B cell (primary cell): ENCODE measurements around the gene LRRN2. TPM values are rescaled to one million over a fixed set of nuclear protein-coding genes. Genes with fewer than 3 reads are reported as not detected.

ENCODE experiments used
- ATAC-seq: fragments of 200-7000 bp; cut with Tn5 transposase; one replicate; pipeline ENCODE4 v1.10.0; 2021; ENCODE audit warnings: low read depth, mild to moderate bottlenecking, moderate number of reproducible peaks, moderate library complexity
- CTCF ChIA-PET: fragments of 350-600 bp; sonication (Branson Sonifier 250); formaldehyde crosslinking; loops from one replicate; lab custom pipeline; 2021; ENCODE audit warnings: antibody characterized with exemption, inconsistent platforms; lab: Charles Lee
- POLR2A ChIA-PET: fragments of 350-600 bp; sonication (Branson Sonifier 250); formaldehyde crosslinking; loops from one replicate; lab custom pipeline; 2021; ENCODE audit warnings: antibody characterized with exemption; lab: Charles Lee
- DNase-seq: peaks from one replicate; pipeline ENCODE4 v3.0.0; 2013
- H2AFZ ChIP-seq: 2 replicates; pipeline ENCODE4 v1.6.1; 2012; ENCODE audit warnings: mild to moderate bottlenecking, low read depth, low read length; ENCODE audit not compliant: insufficient read depth, poor library complexity, severe bottlenecking
- H3K27ac ChIP-seq, 2 donors: 1 replicate in 1 of 2; 2 replicates in 1 of 2; pipeline ENCODE4 v1.5.1; 2012 to 2013; ENCODE audit warnings: low read length in 2 of 2, mild to moderate bottlenecking in 2 of 2, moderate library complexity in 1 of 2
- H3K27me3 ChIP-seq, 4 experiments: fragments of 200-600 bp in 1 of 4; sonication (generic) in 1 of 4; replicated peaks in 1 of 4; 1 replicate in 2 of 4; 2 replicates in 2 of 4; pipeline versions ENCODE4 v1.6.1 to v1.7.0; 2013 to 2016; ENCODE audit warnings: low read length in 3 of 4, mild to moderate bottlenecking in 2 of 4, mixed read lengths in 1 of 4, moderate library complexity in 1 of 4; ENCODE audit not compliant: insufficient read depth in 4 of 4, control insufficient read depth in 3 of 4; ENCODE audit errors: control extremely low read depth in 1 of 4
- H3K36me3 ChIP-seq, 2 experiments: replicated peaks in 1 of 2; 1 replicate in 1 of 2; 2 replicates in 1 of 2; pipeline versions ENCODE4 v1.6.1 to v1.7.1; 2013; ENCODE audit warnings: low read length in 1 of 2; ENCODE audit not compliant: insufficient read depth in 2 of 2, control insufficient read depth in 1 of 2; ENCODE audit errors: control extremely low read depth in 1 of 2, extremely low read depth in 1 of 2
- H3K4me1 ChIP-seq, 2 donors: fragments of 200-600 bp in 1 of 2; sonication (generic) in 1 of 2; 1 replicate in 1 of 2; 2 replicates in 1 of 2; pipeline versions ENCODE4 v1.5.1 to v1.6.1; 2013 to 2017; ENCODE audit warnings: low read length in 2 of 2; ENCODE audit not compliant: control insufficient read depth in 2 of 2, insufficient read depth in 2 of 2
- H3K4me2 ChIP-seq: replicated peaks from 2 replicates; pipeline ENCODE3; 2012; ENCODE audit warnings: mild to moderate bottlenecking, low read depth, low read length; ENCODE audit not compliant: poor library complexity, severe bottlenecking
- H3K4me3 ChIP-seq, 5 experiments: fragments of 200-600 bp in 1 of 5; sonication (generic) in 1 of 5; 1 replicate in 3 of 5; 2 replicates in 2 of 5; pipeline versions ENCODE4 v1.5.1 to v1.7.0; 2011 to 2016; ENCODE audit warnings: low read length in 4 of 5, mild to moderate bottlenecking in 4 of 5, low read depth in 2 of 5, control low read depth in 1 of 5, moderate library complexity in 1 of 5; ENCODE audit not compliant: insufficient read depth in 1 of 5; ENCODE audit errors: control extremely low read depth in 1 of 5, extremely low read depth in 1 of 5
- H3K79me2 ChIP-seq: fragments of 200-600 bp; sonication (generic); one replicate; pipeline ENCODE4 v1.6.0; 2016; ENCODE audit warnings: low read length; ENCODE audit not compliant: control insufficient read depth, insufficient read depth
- H3K9ac ChIP-seq: fragments of 200-600 bp; sonication (generic); 2 replicates; pipeline ENCODE4 v1.6.1; 2017; ENCODE audit warnings: mild to moderate bottlenecking, low read length, moderate library complexity
- H3K9me3 ChIP-seq, 3 donors: one replicate each; pipeline versions ENCODE4 v1.6.1 to v1.7.1; 2013; ENCODE audit warnings: low read length in 2 of 3; ENCODE audit not compliant: control insufficient read depth in 2 of 3, insufficient read depth in 1 of 3; ENCODE audit errors: control extremely low read depth in 1 of 3
- H4K20me1 ChIP-seq: 2 replicates; pipeline ENCODE4 v1.6.0; 2012; ENCODE audit warnings: mild to moderate bottlenecking, low read length; ENCODE audit not compliant: insufficient read depth, control insufficient read depth, poor library complexity, severe bottlenecking
- H3K27ac Mint-ChIP-seq: one replicate; pipeline ENCODE4 v1.8.0; 2021; ENCODE audit warnings: mixed read lengths
- H3K27me3 Mint-ChIP-seq: one replicate; pipeline ENCODE4 v1.8.0; 2021; ENCODE audit warnings: mixed read lengths
- H3K4me1 Mint-ChIP-seq: one replicate; pipeline ENCODE4 v1.8.0; 2021; ENCODE audit warnings: mixed read lengths
- H3K4me3 Mint-ChIP-seq: one replicate; pipeline ENCODE4 v1.8.0; 2021; ENCODE audit warnings: mixed read lengths
- H3K9me3 Mint-ChIP-seq: one replicate; pipeline ENCODE4 v1.8.0; 2022; ENCODE audit warnings: mixed read lengths; ENCODE audit not compliant: insufficient read depth
- EZH2 ChIP-seq: IDR thresholded peaks from 2 replicates; pipeline ENCODE4 v1.6.1; 2012; ENCODE audit warnings: borderline replicate concordance, low read depth, mild to moderate bottlenecking, moderate library complexity, low read length; ENCODE audit not compliant: insufficient read depth, poor library complexity, severe bottlenecking
- WGBS: methylation state at CpG from one replicate; pipeline ENCODE4 v1.1.5; 2013; ENCODE audit warnings: missing lambda C conversion rate; ENCODE audit not compliant: insufficient coverage; 5-methylcytosine and 5-hydroxymethylcytosine counted together
- intact Hi-C: fragments of 100-400 bp; cut with micrococcal nuclease; formaldehyde crosslinking; loops from one replicate; pipeline ENCODE4 v1.10.0; 2022
- polyA minus RNA-seq: library from RNA; depleted of rRNA, polyadenylated mRNA; stranded (reverse); fragments of >200 nt; gene quantifications from 2 replicates; pipeline ENCODE4 v1.2.3, GENCODE V29; 2012
- polyA plus RNA-seq: library from polyadenylated mRNA; depleted of rRNA; stranded (reverse); fragments of >200 nt; gene quantifications from 2 replicates; pipeline ENCODE4 v1.2.3, GENCODE V29; 2012
- total RNA-seq, 2 donors: library from RNA; stranded (reverse); fragments of 120-200 nt in 1 of 2; gene quantifications; 1 replicate in 1 of 2; 2 replicates in 1 of 2; pipeline versions ENCODE4 v1.2.3 to v1.2.4, GENCODE V29; 2013 to 2022
- TF ChIP-seq, protein P1 (sequence below): fragments of 200-600 bp; IDR thresholded peaks from one replicate; pipeline ENCODE4 v1.8.0; 2022; ENCODE audit warnings: antibody characterized with exemption, mild to moderate bottlenecking

The LRRN2 gene
- not detected in 2 replicates for total RNA-seq
- 0.07 TPM for total RNA-seq (2013)
- polyA plus RNA-seq, result not detected in 2 replicates
- polyA minus RNA-seq, result 0.07 and 0.26 TPM in 2 replicates

DNA sequence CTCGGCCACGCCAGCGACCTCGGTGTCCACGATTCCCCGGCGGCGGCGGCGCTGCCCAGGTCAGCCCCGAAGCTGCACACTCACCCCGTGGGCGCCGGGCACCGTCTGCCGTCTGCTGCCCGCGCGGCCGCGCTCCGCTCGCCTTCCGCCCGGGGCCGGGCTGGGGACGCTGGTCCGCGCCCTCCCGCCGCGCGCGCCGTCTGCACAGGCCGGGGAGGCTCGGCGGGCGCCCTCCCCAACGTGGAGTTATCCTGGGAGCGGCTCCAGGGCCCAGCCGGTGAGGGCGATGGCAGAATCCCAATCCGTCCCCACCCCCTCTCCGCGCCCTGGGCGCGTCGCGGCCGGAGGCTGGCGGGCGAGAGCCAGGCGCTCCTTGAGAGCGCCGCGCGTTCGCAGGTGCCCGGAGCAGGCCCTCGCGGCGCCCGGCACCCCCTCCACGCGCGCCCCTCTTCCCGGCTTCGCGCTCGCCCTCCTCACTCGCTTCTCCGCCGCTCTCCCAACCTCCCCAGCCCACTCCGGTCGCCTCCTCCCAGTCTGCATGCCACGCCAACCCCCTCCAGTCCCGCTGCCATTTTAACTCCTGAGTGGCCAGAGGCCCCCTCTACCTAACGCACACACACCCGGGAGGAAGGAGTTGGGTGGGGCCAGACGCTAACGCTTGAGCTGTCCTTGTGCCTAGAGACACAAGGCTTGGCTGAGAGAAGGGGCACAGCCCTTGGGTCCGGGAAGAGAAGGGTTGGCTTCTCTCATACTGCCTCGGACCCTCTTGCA lies at the start of gene LRRN2:
Gene LRRN2 (minus strand): TSS at position 503 of the 771 bp plus-strand sequence. CDS start 65,746 bp downstream, outside the sequence.
- ChIA-PET POLR2A (no interaction called here), CTCF (no interaction called here)
- Mint-ChIP-seq H3K4me1 (peaks cover 14% of the 10 kb centered on the region), H3K9me3 (no peaks in the 10 kb centered on the region), H3K27ac (no peak within 1 kb of the TSS), H3K27me3 (peaks cover 47% of the 10 kb centered on the region), H3K4me3 (peak within 1 kb of the TSS; percentile 74)
- 3% methylated on average over 77 of the region's 84 CpGs for WGBS
- H3K4me3 ChIP-seq, result peak within 1 kb of the TSS in 2 of 5 experiments; percentile 15 to 33
- H3K9ac ChIP-seq, result peak within 1 kb of the TSS; percentile 23
- H3K27ac ChIP-seq, result no peak within 1 kb of the TSS
- H3K27me3 ChIP-seq, result peaks cover 0 to 50% (median 18%) of the 10 kb centered on the region in 4 experiments
- no peaks in the 10 kb centered on the region for H3K79me2 ChIP-seq
- H2AFZ ChIP-seq, result peak within 1 kb of the TSS; percentile 16
- no peak for TF ChIP-seq EZH2
- TF ChIP-seq, protein P1, sequence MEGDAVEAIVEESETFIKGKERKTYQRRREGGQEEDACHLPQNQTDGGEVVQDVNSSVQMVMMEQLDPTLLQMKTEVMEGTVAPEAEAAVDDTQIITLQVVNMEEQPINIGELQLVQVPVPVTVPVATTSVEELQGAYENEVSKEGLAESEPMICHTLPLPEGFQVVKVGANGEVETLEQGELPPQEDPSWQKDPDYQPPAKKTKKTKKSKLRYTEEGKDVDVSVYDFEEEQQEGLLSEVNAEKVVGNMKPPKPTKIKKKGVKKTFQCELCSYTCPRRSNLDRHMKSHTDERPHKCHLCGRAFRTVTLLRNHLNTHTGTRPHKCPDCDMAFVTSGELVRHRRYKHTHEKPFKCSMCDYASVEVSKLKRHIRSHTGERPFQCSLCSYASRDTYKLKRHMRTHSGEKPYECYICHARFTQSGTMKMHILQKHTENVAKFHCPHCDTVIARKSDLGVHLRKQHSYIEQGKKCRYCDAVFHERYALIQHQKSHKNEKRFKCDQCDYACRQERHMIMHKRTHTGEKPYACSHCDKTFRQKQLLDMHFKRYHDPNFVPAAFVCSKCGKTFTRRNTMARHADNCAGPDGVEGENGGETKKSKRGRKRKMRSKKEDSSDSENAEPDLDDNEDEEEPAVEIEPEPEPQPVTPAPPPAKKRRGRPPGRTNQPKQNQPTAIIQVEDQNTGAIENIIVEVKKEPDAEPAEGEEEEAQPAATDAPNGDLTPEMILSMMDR, result no peak
- intact Hi-C loops, result no loop called here
- peaks cover 14 to 16% of the 10 kb centered on the region in 2 donors for H3K4me1 ChIP-seq
- no peaks in the 10 kb centered on the region for H4K20me1 ChIP-seq
- DNase-seq (peak; percentile 14), ATAC-seq (no peak)
- peak within 1 kb of the TSS; percentile 68 for H3K4me2 ChIP-seq
- no peaks in the 10 kb centered on the region for H3K36me3 ChIP-seq
- H3K9me3 ChIP-seq, result no peaks in the 10 kb centered on the region

DNA sequence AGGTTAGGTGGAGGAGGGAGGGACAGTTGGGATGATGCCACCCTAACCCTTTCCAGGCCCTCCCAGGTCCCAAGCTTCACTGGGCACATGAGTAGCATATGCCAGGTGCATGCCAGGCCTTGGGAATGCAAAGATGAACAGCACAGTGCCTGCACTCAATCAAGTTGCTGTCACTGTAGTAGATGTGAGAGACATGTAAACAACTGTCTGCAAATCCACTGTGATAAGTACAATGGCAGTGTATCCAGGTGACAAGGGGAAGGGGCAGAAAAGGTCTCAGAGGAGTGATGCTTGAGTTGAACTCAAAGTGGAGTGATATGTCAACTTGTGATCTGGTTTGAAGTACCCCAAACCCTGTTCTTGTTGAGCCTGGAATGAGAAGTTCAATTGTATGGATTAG lies 49.5 kb upstream of the LRRN2 start:
- no peak overlapping the region for H3K9ac ChIP-seq
- no peaks in the 10 kb centered on the region for H4K20me1 ChIP-seq
- H3K4me3 Mint-ChIP-seq, result no peak overlapping the region
- H3K9me3 ChIP-seq, result peaks cover 0 to 20% (median 4%) of the 10 kb centered on the region in 3 donors
- no peak overlapping the region for H3K4me3 ChIP-seq
- ATAC-seq (no peak), DNase-seq (no peak)
- ChIA-PET POLR2A (no interaction called here), CTCF (no interaction called here)
- intact Hi-C loops, result no loop called here
- peaks cover 13% of the 10 kb centered on the region for H3K9me3 Mint-ChIP-seq
- H3K27ac ChIP-seq, result no peak overlapping the region
- H3K4me2 ChIP-seq, result no peak overlapping the region
- no peak overlapping the region for H3K27ac Mint-ChIP-seq
- no peaks in the 10 kb centered on the region for H3K36me3 ChIP-seq
- H3K4me1 Mint-ChIP-seq, result no peaks in the 10 kb centered on the region
- TF ChIP-seq, protein P1, result no peak
- no peaks in the 10 kb centered on the region for H3K79me2 ChIP-seq
- H3K27me3 ChIP-seq, result peaks cover 0 to 11% (median 0%) of the 10 kb centered on the region in 4 experiments
- peaks cover 51% of the 10 kb centered on the region for H3K27me3 Mint-ChIP-seq
- no peak overlapping the region for H2AFZ ChIP-seq
- no peaks in the 10 kb centered on the region for H3K4me1 ChIP-seq
